ENCODE results near the gene SVBP. TPM values are rescaled to one million over a fixed set of nuclear protein-coding genes. Genes with fewer than 3 reads are reported as not detected.

The SVBP gene
- total and polyA plus RNA-seq, 12 donors, result 11.6 to 31.7 (median 14.5) TPM

- no peak for ATAC-seq
- H3K9me3 ChIP-seq, result no peaks in the 10 kb centered on the region
- 91 to 92% methylated on average over 2 of the region's 2 CpGs for WGBS, 2 donors
- no peak overlapping the region for H3K27ac ChIP-seq
- no peak overlapping the region for H3K4me3 ChIP-seq
- peaks cover 0 to 2% (median 0%) of the 10 kb centered on the region in 7 donors for H3K27me3 ChIP-seq
- no peak for TF ChIP-seq CTCF (IDR thresholded peaks at IDR 0.05)
- intact Hi-C loops (cut with DNase I), result loop anchor here in 8 of 10 donors (2.0 to 10.0 kb wide), 4 partner anchors 145 to 295 kb away; no protein-coding TSS in a partner anchor
- H3K36me3 ChIP-seq, result peaks cover 0 to 88% (median 41%) of the 10 kb centered on the region in 9 donors
- peaks cover 0 to 2% (median 1%) of the 10 kb centered on the region in 9 donors for H3K4me1 ChIP-seq
- DNase-seq, result no peak
These were observed 37.5 kb downstream of the SVBP start for GRCh38 chr1:42779725-42780124.

GRCh38 chr1:42777852-42778251, 39.3 kb downstream of the SVBP start:
- ATAC-seq (peak in 5 of 8 donors; percentile 59 to 70 (median 63)), DNase-seq (no peak)
- Histone ChIP-seq H3K4me3 (no peak overlapping the region), H3K27ac (no peak overlapping the region), H3K9me3 (no peaks in the 10 kb centered on the region), H3K36me3 (peaks cover 0 to 98% (median 49%) of the 10 kb centered on the region in 9 donors), H3K4me1 (no peaks in the 10 kb centered on the region), H3K27me3 (no peaks in the 10 kb centered on the region)
- TF ChIP-seq CTCF (IDR thresholded peaks at IDR 0.05), result peak; percentile 32 to 68 (median 62)
- intact Hi-C loops (cut with DNase I), result loop anchor here in 8 of 10 donors (1.0 to 10.0 kb wide), 4 partner anchors 147 to 296 kb away; no protein-coding TSS in a partner anchor

- 98% methylated on average over 6 of the region's 6 CpGs for WGBS, 2 donors
- intact Hi-C loops (cut with DNase I), result loop anchor here in 7 of 10 donors (5.0 to 10.0 kb wide), 2 partner anchors 148 to 296 kb away; no protein-coding TSS in a partner anchor
- H3K27me3 ChIP-seq, result no peaks in the 10 kb centered on the region
- no peaks in the 10 kb centered on the region for H3K9me3 ChIP-seq
- TF ChIP-seq CTCF (IDR thresholded peaks at IDR 0.05), result no peak
- peaks cover 0 to 92% (median 49%) of the 10 kb centered on the region in 9 donors for H3K36me3 ChIP-seq
- no peak for ATAC-seq
- peaks cover 0 to 11% (median 0%) of the 10 kb centered on the region in 9 donors for H3K4me1 ChIP-seq
- no peak overlapping the region for H3K27ac ChIP-seq
- no peak overlapping the region for H3K4me3 ChIP-seq
- no peak for DNase-seq
These were observed 40.7 kb downstream of the SVBP start for GRCh38 chr1:42776502-42776901.

GRCh38 chr1:42774928-42775526, 42.2 kb downstream of the SVBP start:
- no peak overlapping the region for H3K27ac ChIP-seq
- intact Hi-C loops (cut with DNase I), result loop anchor here in 7 of 10 donors (5.0 to 10.0 kb wide), 2 partner anchors 150 to 297 kb away; no protein-coding TSS in a partner anchor
- TF ChIP-seq CTCF (IDR thresholded peaks at IDR 0.05), result no peak
- peaks cover 0 to 80% (median 41%) of the 10 kb centered on the region in 9 donors for H3K36me3 ChIP-seq
- ATAC-seq (no peak), DNase-seq (no peak)
- no peaks in the 10 kb centered on the region for H3K9me3 ChIP-seq
- peaks cover 0 to 11% (median 0%) of the 10 kb centered on the region in 9 donors for H3K4me1 ChIP-seq
- WGBS, 2 donors, result 90 to 93% methylated on average over 5 of the region's 5 CpGs
- no peak overlapping the region for H3K4me3 ChIP-seq
- no peaks in the 10 kb centered on the region for H3K27me3 ChIP-seq
